Peyer's patch (tissue), 4 donors: Measurements from ENCODE around the gene CYP26A1.

ENCODE experiments used
- CTCF ChIP-seq, 6 experiments: fragments of 450-650 bp in 4 of 6; fragments of 200-600 bp in 2 of 6; sonication (generic) in 1 of 6; IDR thresholded peaks; one replicate each; pipeline ENCODE4 v1.5.1; 2017 to 2019; ENCODE audit warnings: antibody characterized with exemption in 6 of 6, mild to moderate bottlenecking in 3 of 6, moderate library complexity in 1 of 6
- POLR2A ChIP-seq, 2 donors: fragments of 450-650 bp; IDR thresholded peaks; one replicate each; pipeline ENCODE4 v1.5.1; 2017; ENCODE audit warnings: antibody characterized with exemption in 2 of 2, mild to moderate bottlenecking in 2 of 2, moderate library complexity in 2 of 2

GRCh38 chr10:93095225-93095624 is 21.5 kb downstream of the CYP26A1 start:
- TF ChIP-seq CTCF (IDR thresholded peaks at IDR 0.05), result no peak
- TF ChIP-seq POLR2A (IDR thresholded peaks at IDR 0.05), result no peak
